Upper lobe of left lung (tissue), 6 donors: ENCODE results near the gene CAPSL. TPM values are rescaled to one million over a fixed set of nuclear protein-coding genes. Genes with fewer than 3 reads are reported as not detected.

ENCODE experiments used
- ATAC-seq, 2 donors: fragments of 200-7000 bp; cut with Tn5 transposase; one replicate each; pipeline ENCODE4 v1.9.1; 2022; ENCODE audit warnings: mild to moderate bottlenecking in 2 of 2, moderate library complexity in 2 of 2; ENCODE audit not compliant: low FRiP score in 2 of 2
- DNase-seq, 2 donors: peaks; one replicate each; pipeline ENCODE4 v3.0.0-alpha.2; 2019 to 2020
- H3K27ac ChIP-seq, 4 donors: fragments of 200-600 bp; sonication (generic); one replicate each; pipeline ENCODE4 v1.5.1; 2016 to 2019
- H3K27me3 ChIP-seq, 4 donors: fragments of 200-600 bp; sonication (generic); one replicate each; pipeline ENCODE4 v1.5.1; 2017 to 2019
- H3K36me3 ChIP-seq, 4 donors: fragments of 200-600 bp; sonication (generic); one replicate each; pipeline ENCODE4 v1.5.1; 2016 to 2019
- H3K4me1 ChIP-seq, 4 donors: fragments of 200-600 bp; sonication (generic); one replicate each; pipeline ENCODE4 v1.5.1; 2018 to 2019
- H3K4me3 ChIP-seq, 4 donors: fragments of 200-600 bp; sonication (generic); one replicate each; pipeline ENCODE4 v1.5.1; 2017 to 2019; ENCODE audit warnings: mild to moderate bottlenecking in 2 of 4, moderate library complexity in 1 of 4
- H3K9me3 ChIP-seq, 4 donors: fragments of 200-600 bp; sonication (generic); one replicate each; pipeline ENCODE4 v1.5.1; 2018 to 2019
- CTCF ChIP-seq, 6 experiments: fragments of 450-650 bp in 4 of 6; fragments of 200-600 bp in 2 of 6; sonication (generic) in 2 of 6; IDR thresholded peaks; one replicate each; pipeline ENCODE4 v1.5.1; 2016 to 2019; ENCODE audit warnings: antibody characterized with exemption in 6 of 6
- EP300 ChIP-seq, 4 donors: sonication (generic); formaldehyde crosslinking; IDR thresholded peaks; one replicate each; pipeline ENCODE4 v1.5.1; 2017; ENCODE audit warnings: antibody characterized with exemption in 4 of 4, control low read depth in 2 of 4
- POLR2A ChIP-seq, 4 donors: fragments of 450-650 bp; IDR thresholded peaks; one replicate each; pipeline ENCODE4 v1.5.1; 2016 to 2017; ENCODE audit warnings: antibody characterized with exemption in 4 of 4, mild to moderate bottlenecking in 2 of 4
- POLR2AphosphoS5 ChIP-seq, 2 donors: sonication (generic); formaldehyde crosslinking; IDR thresholded peaks; one replicate each; pipeline ENCODE4 v1.5.1; 2017; ENCODE audit warnings: antibody characterized with exemption in 2 of 2
- WGBS, 2 donors: methylation state at CpG; one replicate each; pipeline ENCODE4 v1.1.5; 2017 to 2018; 5-methylcytosine and 5-hydroxymethylcytosine counted together
- total RNA-seq, 6 donors: library from RNA; depleted of rRNA in 4 of 6; stranded (reverse); fragments of >200 nt in 4 of 6; gene quantifications; one replicate each; pipeline versions ENCODE4 v1.1.0 to v1.2.1, GENCODE V29; 2016 to 2021
- donor health status: DM: no; HTN: no; CAD: no; lungs with moderate emphysema.
- donor health status: DM: no; HTN: yes; CAD: no; lungs with severe emphysema.

Gene CAPSL
- total RNA-seq, 6 donors from 2014 or later = 5.0 to 35.9 (median 7.5) TPM; not detected in 2

- H3K9me3 ChIP-seq = no peaks in the 10 kb centered on the region
- H3K27me3 ChIP-seq = no peaks in the 10 kb centered on the region
- DNase-seq = peak in 1 of 2 donors; percentile 14
- 81% methylated on average over 11 of the region's 11 CpGs for WGBS, 2 donors
- H3K27ac ChIP-seq = no peak overlapping the region
- ATAC-seq = peak in 1 of 2 donors; percentile 49
- TF ChIP-seq CTCF (IDR thresholded peaks at IDR 0.05) = no peak
- no peak for TF ChIP-seq EP300 (IDR thresholded peaks at IDR 0.05)
- TF ChIP-seq POLR2A (IDR thresholded peaks at IDR 0.05) = no peak
- no peak for TF ChIP-seq POLR2AphosphoS5 (IDR thresholded peaks at IDR 0.05)
- H3K4me1 ChIP-seq = peaks cover 0 to 13% (median 9%) of the 10 kb centered on the region in 4 donors
- H3K4me3 ChIP-seq = no peak overlapping the region
- no peaks in the 10 kb centered on the region for H3K36me3 ChIP-seq
Measured at GRCh38 chr5:35920890-35921289, 17.5 kb downstream of the CAPSL start.

- H3K4me3 ChIP-seq = no peak overlapping the region
- DNase-seq (no peak), ATAC-seq (no peak)
- WGBS, 2 donors = 61 to 71% methylated on average over 4 of the region's 4 CpGs
- no peaks in the 10 kb centered on the region for H3K9me3 ChIP-seq
- no peaks in the 10 kb centered on the region for H3K36me3 ChIP-seq
- H3K27ac ChIP-seq = no peak overlapping the region
- no peak for TF ChIP-seq POLR2A (IDR thresholded peaks at IDR 0.05)
- TF ChIP-seq EP300 (IDR thresholded peaks at IDR 0.05) = no peak
- TF ChIP-seq CTCF (IDR thresholded peaks at IDR 0.05) = no peak
- no peak for TF ChIP-seq POLR2AphosphoS5 (IDR thresholded peaks at IDR 0.05)
- no peaks in the 10 kb centered on the region for H3K4me1 ChIP-seq
- H3K27me3 ChIP-seq = no peaks in the 10 kb centered on the region
Measured at GRCh38 chr5:35919191-35919590, 19.2 kb downstream of the CAPSL start.

GRCh38 chr5:35908814-35909213 lies 29.6 kb downstream of the CAPSL start:
- Histone ChIP-seq H3K36me3 (no peaks in the 10 kb centered on the region), H3K4me3 (no peak overlapping the region), H3K27ac (no peak overlapping the region), H3K27me3 (no peaks in the 10 kb centered on the region), H3K9me3 (no peaks in the 10 kb centered on the region), H3K4me1 (no peaks in the 10 kb centered on the region)
- TF ChIP-seq POLR2A (IDR thresholded peaks at IDR 0.05) = no peak
- no peak for TF ChIP-seq CTCF (IDR thresholded peaks at IDR 0.05)
- TF ChIP-seq POLR2AphosphoS5 (IDR thresholded peaks at IDR 0.05) = no peak
- DNase-seq (no peak), ATAC-seq (no peak)

- 57% methylated on average over 1 of the region's 1 CpG for WGBS, 2 donors
- no peak for DNase-seq
- Histone ChIP-seq H3K27ac (no peak overlapping the region), H3K4me3 (no peak overlapping the region), H3K36me3 (no peaks in the 10 kb centered on the region), H3K4me1 (no peaks in the 10 kb centered on the region), H3K27me3 (no peaks in the 10 kb centered on the region), H3K9me3 (no peaks in the 10 kb centered on the region)
- no peak for ATAC-seq
- TF ChIP-seq POLR2AphosphoS5 (IDR thresholded peaks at IDR 0.05) = no peak
- TF ChIP-seq POLR2A (IDR thresholded peaks at IDR 0.05) = no peak
- no peak for TF ChIP-seq CTCF (IDR thresholded peaks at IDR 0.05)
- TF ChIP-seq EP300 (IDR thresholded peaks at IDR 0.05) = no peak
Measured at GRCh38 chr5:35908228-35908627, 30.2 kb downstream of the CAPSL start.

GRCh38 chr5:35904443-35905132 lies 33.8 kb downstream of the CAPSL start:
- H3K9me3 ChIP-seq = no peaks in the 10 kb centered on the region
- 85 to 89% methylated on average over 11 of the region's 11 CpGs for WGBS, 2 donors
- no peak overlapping the region for H3K27ac ChIP-seq
- DNase-seq (no peak), ATAC-seq (no peak)
- no peaks in the 10 kb centered on the region for H3K27me3 ChIP-seq
- no peak for TF ChIP-seq CTCF (IDR thresholded peaks at IDR 0.05)
- no peak for TF ChIP-seq POLR2A (IDR thresholded peaks at IDR 0.05)
- no peak for TF ChIP-seq POLR2AphosphoS5 (IDR thresholded peaks at IDR 0.05)
- no peak for TF ChIP-seq EP300 (IDR thresholded peaks at IDR 0.05)
- no peaks in the 10 kb centered on the region for H3K4me1 ChIP-seq
- H3K4me3 ChIP-seq = no peak overlapping the region
- no peaks in the 10 kb centered on the region for H3K36me3 ChIP-seq
